Fibroblast of lung (primary cell): Measurements from ENCODE around the gene TSPOAP1. TPM values are rescaled to one million over a fixed set of nuclear protein-coding genes. Genes with fewer than 3 reads are reported as not detected.

Experiments
- DNase-seq, 2 donors: peaks; one replicate each; pipeline versions ENCODE4 v3.0.0 to v3.0.0-alpha.2; 2010; ENCODE audit warnings: low read depth in 2 of 2
- H2AFZ ChIP-seq: 2 replicates; pipeline ENCODE4 v1.5.1; 2012; ENCODE audit warnings: low read length, control low read depth, inconsistent platforms
- H3K27ac ChIP-seq: 2 replicates; pipeline ENCODE4 v1.5.1; 2011; ENCODE audit warnings: low read length, control low read depth; ENCODE audit not compliant: insufficient read depth
- H3K27me3 ChIP-seq: 2 replicates; pipeline ENCODE4 v1.5.1; 2011; ENCODE audit warnings: mild to moderate bottlenecking, low read length; ENCODE audit not compliant: control insufficient read depth, insufficient read depth
- H3K36me3 ChIP-seq: 2 replicates; pipeline ENCODE4 v1.5.1; 2011; ENCODE audit warnings: low read length; ENCODE audit not compliant: control insufficient read depth, insufficient read depth
- H3K4me1 ChIP-seq: 2 replicates; pipeline ENCODE4 v1.5.1; 2011; ENCODE audit warnings: low read length; ENCODE audit not compliant: control insufficient read depth, insufficient read depth; ENCODE audit errors: extremely low read depth
- H3K4me2 ChIP-seq: 2 replicates; pipeline ENCODE4 v1.5.1; 2011; ENCODE audit warnings: low read length, control low read depth; ENCODE audit not compliant: insufficient read depth; ENCODE audit errors: extremely low read depth
- H3K4me3 ChIP-seq, 4 experiments: fragments of 200-600 bp in 1 of 4; sonication (generic) in 1 of 4; replicated peaks in 1 of 4; 2 replicates each; pipeline ENCODE4 v1.5.1; 2011 to 2016; ENCODE audit warnings: low read length in 4 of 4, low read depth in 3 of 4, mild to moderate bottlenecking in 3 of 4, control low read depth in 2 of 4, inconsistent platforms in 1 of 4, mixed read lengths in 1 of 4; ENCODE audit not compliant: insufficient read depth in 1 of 4; ENCODE audit errors: control extremely low read depth in 1 of 4
- H3K79me2 ChIP-seq: 2 replicates; pipeline ENCODE4 v1.5.1; 2012; ENCODE audit warnings: mild to moderate bottlenecking, low read length, inconsistent platforms; ENCODE audit not compliant: control insufficient read depth, insufficient read depth
- H3K9ac ChIP-seq: 2 replicates; pipeline ENCODE4 v1.5.1; 2011; ENCODE audit warnings: mild to moderate bottlenecking, low read length, control low read depth; ENCODE audit not compliant: insufficient read depth
- H3K9me3 ChIP-seq: 2 replicates; pipeline ENCODE4 v1.5.1; 2012; ENCODE audit warnings: low read depth, low read length; ENCODE audit not compliant: control insufficient read depth, insufficient read depth
- H4K20me1 ChIP-seq: 2 replicates; pipeline ENCODE4 v1.5.1; 2011; ENCODE audit warnings: low read length; ENCODE audit not compliant: control insufficient read depth, insufficient read depth; ENCODE audit errors: extremely low read depth
- CTCF ChIP-seq, 2 donors: IDR thresholded peaks in 1 of 2; conservative IDR thresholded peaks in 1 of 2; 1 replicate in 1 of 2; 2 replicates in 1 of 2; pipeline ENCODE4 v1.5.1; 2011 to 2012; ENCODE audit warnings: low read length in 2 of 2, control low read depth in 1 of 2, inconsistent platforms in 1 of 2, low read depth in 1 of 2, mild to moderate bottlenecking in 1 of 2
- EZH2 ChIP-seq: IDR thresholded peaks from 2 replicates; pipeline ENCODE4 v1.5.1; 2012; ENCODE audit warnings: low read length, control low read depth, mild to moderate bottlenecking; ENCODE audit errors: missing control alignments
- polyA plus RNA-seq, 2 donors: library from polyadenylated mRNA; depleted of rRNA in 1 of 2; stranded (reverse) in 1 of 2; unstranded in 1 of 2; fragments of >200 nt; gene quantifications; 2 replicates each; pipeline ENCODE4 v1.2.1, GENCODE V29; 2011 to 2012; ENCODE audit warnings: missing spikeins in 1 of 2
- total RNA-seq: library from RNA; depleted of rRNA; stranded (reverse); fragments of >200 nt; gene quantifications from 2 replicates; pipeline ENCODE4 v1.2.1, GENCODE V29; 2014

The TSPOAP1 gene
- total and polyA plus RNA-seq, 2 donors (not counting 1 experiment from before 2014, with no cell fraction given): 0.23 to 4.0 TPM

DNA sequence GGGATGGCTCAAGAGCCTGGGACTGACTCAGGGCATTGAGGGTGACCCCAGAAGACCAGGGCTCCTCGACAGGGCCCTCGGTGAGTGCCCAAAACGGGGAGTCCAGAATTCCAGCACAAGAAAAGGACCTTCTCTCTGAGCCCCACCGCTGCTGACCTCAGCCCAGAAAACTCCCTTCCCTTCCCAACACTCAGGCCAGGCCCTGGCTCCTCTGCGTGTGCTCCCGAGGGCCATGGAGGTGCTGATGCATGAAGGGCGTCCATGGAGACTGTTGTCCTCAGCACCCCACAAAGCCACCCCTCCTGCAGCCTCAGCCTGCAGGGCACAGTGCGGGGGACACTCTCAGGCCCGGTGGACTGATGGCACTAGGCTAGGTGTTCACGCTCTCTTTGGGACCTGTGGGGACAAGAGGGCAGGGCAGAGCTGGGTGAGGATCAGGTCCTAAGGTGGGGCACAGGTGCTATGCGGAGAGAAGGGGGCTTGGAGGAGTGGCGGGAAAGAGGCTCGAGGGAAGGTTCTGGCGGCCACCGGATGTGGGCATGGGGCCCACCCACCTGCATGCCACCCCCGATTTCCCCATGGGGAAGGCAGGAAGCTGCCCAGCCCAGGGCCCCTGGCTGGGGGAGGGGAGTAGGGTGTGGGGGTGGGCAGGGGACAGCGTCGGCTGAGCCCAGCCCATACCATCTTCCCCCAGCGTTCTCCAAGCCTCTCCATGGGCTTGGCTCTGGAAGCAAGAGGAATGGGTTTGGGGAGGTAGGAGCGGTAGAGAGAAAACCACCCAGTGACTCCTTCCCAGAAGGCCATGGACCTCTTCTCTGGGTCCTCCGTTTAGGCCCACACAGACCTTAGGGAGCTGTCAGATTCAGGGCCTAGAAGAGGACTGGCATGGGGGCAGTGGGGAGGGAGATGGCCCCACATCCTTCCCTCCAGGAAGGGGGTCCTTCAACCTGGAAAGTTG is 4.5 kb upstream of the TSPOAP1 start:
- H3K9me3 ChIP-seq: no peaks in the 10 kb centered on the region
- H3K9ac ChIP-seq: no peak overlapping the region
- H2AFZ ChIP-seq: no peak overlapping the region
- DNase-seq: no peak
- no peak overlapping the region for H3K4me2 ChIP-seq
- no peaks in the 10 kb centered on the region for H3K36me3 ChIP-seq
- H3K79me2 ChIP-seq: no peaks in the 10 kb centered on the region
- peaks cover 17% of the 10 kb centered on the region for H3K4me1 ChIP-seq
- no peak overlapping the region for H3K27ac ChIP-seq
- H3K27me3 ChIP-seq: peaks cover 5% of the 10 kb centered on the region
- no peaks in the 10 kb centered on the region for H4K20me1 ChIP-seq
- H3K4me3 ChIP-seq: no peak overlapping the region
- no peak for TF ChIP-seq CTCF (conservative IDR thresholded peaks at IDR 0.05 in 1 of 2, IDR thresholded peaks at IDR 0.05 in 1 of 2; ENCODE audit: low read depth in 1 of 2, low read length in 2 of 2)
- TF ChIP-seq EZH2: no peak

GRCh38 chr17:58331815-58332777 is 3.5 kb upstream of the TSPOAP1 start:
- Histone ChIP-seq H3K27ac (no peak overlapping the region), H3K9me3 (no peaks in the 10 kb centered on the region), H3K4me3 (no peak overlapping the region), H3K27me3 (peaks cover 7% of the 10 kb centered on the region), H3K36me3 (no peaks in the 10 kb centered on the region), H2AFZ (no peak overlapping the region), H3K4me2 (no peak overlapping the region), H3K4me1 (peaks cover 11% of the 10 kb centered on the region), H3K79me2 (no peaks in the 10 kb centered on the region), H4K20me1 (no peaks in the 10 kb centered on the region), H3K9ac (no peak overlapping the region)
- TF ChIP-seq CTCF (conservative IDR thresholded peaks at IDR 0.05 in 1 of 2, IDR thresholded peaks at IDR 0.05 in 1 of 2; ENCODE audit: low read depth in 1 of 2, low read length in 2 of 2) (no peak), EZH2 (no peak)
- DNase-seq: no peak
